Epithelial cell of proximal tubule (primary cell): ENCODE results near the gene PIGQ. TPM values are rescaled to one million over a fixed set of nuclear protein-coding genes. Genes with fewer than 3 reads are reported as not detected.

Source experiments
- DNase-seq: peaks from one replicate; pipeline ENCODE4 v3.0.0-alpha.2; 2011; ENCODE audit warnings: low read depth
- H3K4me3 ChIP-seq: 2 replicates; pipeline ENCODE4 v1.5.1; 2011; ENCODE audit warnings: low read depth, mild to moderate bottlenecking, low read length
- total RNA-seq: library from RNA; depleted of rRNA; stranded (reverse); fragments of >200 nt; gene quantifications from 2 replicates; pipeline ENCODE4 v1.2.3, GENCODE V29; 2015
- TF ChIP-seq, protein P1 (sequence below): conservative IDR thresholded peaks from 2 replicates; pipeline ENCODE4 v1.5.1; 2012; ENCODE audit warnings: low read depth, mild to moderate bottlenecking, low read length

The PIGQ gene
- total RNA-seq, 1 donor from 2014 or later: 60.9 TPM

DNA sequence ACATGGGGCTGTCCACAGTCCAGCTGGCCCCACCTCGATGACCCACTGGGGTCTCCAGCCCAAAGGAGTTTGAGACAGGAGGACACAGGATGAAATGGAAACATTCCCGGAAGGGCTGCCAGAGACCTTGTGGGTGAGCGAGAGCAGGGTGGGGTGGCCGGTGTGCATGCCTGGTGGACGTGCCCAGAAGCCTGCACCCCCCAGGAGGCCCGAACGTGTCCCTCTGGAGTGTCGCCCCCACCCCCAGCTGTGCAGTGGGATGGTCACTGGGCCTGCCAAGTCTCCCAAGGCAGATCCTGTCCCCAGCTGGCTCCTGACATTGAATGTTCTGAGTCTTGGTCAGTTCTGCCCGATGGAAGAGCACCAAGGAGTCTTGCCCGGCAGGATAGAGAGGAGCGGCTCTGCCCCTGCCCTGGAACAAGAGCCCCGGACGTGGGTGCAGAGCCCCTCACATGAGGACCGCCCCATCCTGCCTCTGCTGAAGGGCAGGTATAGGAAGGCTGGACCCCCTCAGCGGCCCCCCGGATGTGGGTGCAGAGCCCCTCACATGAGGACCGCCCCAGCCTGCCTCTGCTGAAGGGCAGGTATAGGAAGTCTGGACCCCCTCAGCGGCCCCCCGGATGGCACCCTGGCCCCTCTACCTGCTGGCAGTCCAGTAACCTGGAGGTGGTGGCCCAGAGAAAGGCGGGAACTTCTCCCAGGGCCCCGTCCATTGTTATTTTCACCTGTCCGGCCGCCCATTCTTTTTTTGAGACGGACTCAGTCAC, 45.3 kb upstream of the PIGQ start:
- no peak overlapping the region for H3K4me3 ChIP-seq
- no peak for DNase-seq
- TF ChIP-seq, protein P1, sequence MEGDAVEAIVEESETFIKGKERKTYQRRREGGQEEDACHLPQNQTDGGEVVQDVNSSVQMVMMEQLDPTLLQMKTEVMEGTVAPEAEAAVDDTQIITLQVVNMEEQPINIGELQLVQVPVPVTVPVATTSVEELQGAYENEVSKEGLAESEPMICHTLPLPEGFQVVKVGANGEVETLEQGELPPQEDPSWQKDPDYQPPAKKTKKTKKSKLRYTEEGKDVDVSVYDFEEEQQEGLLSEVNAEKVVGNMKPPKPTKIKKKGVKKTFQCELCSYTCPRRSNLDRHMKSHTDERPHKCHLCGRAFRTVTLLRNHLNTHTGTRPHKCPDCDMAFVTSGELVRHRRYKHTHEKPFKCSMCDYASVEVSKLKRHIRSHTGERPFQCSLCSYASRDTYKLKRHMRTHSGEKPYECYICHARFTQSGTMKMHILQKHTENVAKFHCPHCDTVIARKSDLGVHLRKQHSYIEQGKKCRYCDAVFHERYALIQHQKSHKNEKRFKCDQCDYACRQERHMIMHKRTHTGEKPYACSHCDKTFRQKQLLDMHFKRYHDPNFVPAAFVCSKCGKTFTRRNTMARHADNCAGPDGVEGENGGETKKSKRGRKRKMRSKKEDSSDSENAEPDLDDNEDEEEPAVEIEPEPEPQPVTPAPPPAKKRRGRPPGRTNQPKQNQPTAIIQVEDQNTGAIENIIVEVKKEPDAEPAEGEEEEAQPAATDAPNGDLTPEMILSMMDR: no peak

DNA sequence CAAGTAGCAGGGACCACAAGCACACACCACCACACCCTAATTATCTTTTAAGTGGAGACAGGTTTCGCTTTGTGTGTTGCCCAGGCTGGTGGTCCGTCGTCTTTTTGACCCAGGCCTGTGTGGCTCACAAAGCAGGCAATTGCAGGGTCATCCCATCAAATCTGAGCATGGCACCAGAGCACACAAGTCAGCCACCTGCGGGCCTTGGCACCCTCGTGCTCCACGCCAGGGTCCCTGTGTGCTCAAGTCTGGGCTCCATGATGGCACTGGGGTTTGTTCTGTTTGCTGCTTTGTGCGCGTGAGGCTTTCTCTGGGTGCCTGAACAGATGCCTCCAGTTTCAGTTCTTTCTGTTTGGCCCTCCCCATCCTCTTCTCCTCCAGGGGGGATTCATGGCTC, 44.6 kb upstream of the PIGQ start:
- no peak for DNase-seq
- TF ChIP-seq, protein P1: no peak
- H3K4me3 ChIP-seq: no peak overlapping the region

DNA sequence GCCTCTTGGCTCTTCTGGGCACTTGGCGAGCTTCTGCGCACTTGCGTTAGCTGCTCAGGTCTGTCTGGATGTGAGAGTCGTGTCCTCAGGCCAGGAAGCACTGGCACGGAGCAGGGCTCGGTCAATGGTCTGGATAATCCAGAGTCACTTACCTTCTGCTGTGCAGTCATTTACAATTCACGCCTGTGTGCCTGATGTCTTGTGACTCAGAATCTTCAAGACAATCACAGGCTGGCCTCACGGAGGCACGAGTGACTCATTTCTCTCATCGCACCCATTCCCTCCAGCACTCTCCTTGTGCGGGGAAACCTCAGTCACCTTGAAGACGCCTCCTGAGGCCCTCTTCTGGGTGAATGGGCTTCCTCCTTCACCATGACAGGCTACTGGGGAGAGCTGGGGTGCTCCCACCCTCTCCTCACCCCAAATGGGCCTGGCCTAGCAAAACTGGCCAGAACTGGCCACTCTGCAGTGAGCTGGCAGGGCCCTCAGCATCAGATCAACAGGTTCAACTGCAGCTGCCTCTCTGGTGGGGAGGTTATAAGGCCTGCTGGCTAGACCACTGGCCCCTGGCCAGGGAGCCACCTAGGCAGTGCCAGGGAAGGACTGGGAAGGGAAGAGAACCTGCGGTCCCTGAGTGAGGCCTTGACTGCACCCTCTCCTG, 44.1 kb upstream of the PIGQ start:
- TF ChIP-seq, protein P1: no peak
- H3K4me3 ChIP-seq: peak overlapping the region; percentile 66
- DNase-seq: peak; percentile 91

DNA sequence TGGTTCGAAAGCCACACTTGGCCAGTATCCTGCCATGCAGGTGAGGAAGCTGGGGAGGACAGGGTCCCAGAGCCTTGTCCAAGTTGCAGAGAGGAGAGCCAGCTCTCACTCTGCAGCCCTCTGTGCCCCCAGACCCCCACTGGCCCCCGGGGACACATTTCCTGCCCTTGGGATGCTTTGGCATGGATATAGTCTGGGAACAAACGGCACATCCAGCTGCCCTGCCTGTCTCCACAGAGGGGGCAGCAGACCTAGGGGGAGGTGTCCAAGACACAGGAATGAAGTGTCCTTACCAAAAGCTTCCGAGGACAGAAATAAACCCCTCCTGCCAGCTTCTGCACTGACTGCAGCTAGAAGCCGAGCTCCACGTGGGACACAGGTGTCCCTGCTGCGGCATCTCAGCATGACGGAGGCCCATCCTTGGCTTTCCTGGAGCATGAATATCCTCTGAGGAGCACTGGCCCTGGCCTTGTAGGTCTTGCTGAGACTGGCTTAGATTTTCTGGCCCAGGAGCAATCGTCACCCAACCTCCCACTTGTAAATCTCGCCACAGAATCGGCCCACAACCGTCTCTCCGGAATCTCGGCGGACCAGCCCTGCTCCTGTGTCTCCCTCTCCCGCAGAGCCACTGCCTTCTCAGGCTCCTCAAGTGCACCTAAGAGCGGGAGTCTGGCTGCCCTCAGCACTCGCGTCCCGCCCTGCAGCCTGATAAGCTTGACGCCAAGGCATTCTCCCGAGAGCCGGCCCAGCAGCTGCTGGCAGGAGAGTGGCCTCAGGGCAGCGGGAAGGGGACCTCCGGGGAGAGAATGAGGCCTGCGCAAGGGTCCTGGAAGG, 43.4 kb upstream of the PIGQ start:
- TF ChIP-seq, protein P1: no peak
- no peak for DNase-seq
- peak overlapping the region; percentile 66 for H3K4me3 ChIP-seq

DNA sequence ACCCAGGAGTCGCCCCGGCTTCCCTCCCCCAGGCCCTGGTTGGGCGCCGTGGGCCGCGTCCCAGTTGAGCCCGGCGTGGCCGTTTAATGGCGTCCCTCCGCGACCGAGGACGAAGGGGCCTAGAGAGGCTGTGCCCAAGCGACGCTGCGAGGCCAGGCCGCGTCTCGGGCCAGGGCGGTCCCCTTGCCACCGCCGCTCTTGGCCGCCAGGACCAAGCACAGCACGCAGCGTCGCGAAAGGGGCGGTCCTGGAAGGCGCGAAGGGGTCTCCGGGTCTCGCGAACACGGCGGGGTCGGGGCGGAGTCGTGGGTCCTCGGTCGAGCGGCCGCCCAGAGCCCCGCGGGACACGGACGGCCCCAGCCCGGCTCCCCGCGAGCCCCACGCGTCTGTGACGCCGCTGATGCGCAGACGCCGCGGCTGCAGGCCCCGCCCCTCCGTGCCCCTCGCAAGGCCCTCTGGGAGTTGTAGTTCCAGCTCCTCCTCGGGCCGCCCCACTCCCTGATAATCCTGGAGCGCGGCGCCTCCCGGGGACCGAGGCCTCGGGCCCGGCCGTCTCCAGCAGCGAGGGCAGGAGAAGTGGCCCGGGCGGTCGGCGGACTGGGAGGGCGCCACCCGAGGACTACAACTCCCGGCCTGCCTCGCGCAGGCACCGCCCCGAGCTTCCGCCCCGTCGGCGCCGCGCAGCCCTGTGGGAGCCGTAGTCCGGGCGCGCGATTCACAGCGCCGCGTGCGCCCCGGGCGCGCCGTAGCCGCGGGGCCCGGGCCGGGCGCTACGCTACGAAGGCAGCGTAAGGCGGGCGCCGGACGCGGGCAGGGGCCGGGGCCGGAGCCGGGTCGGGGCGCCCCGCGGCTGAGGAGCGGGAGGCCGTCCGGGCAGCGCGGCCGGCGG, 42.5 kb upstream of the PIGQ start, which contains the start of gene CAPN15:
Gene CAPN15, plus strand, starts transcription at position 698 of the 889 bp plus-strand sequence. CDS start 19,127 bp downstream, outside the sequence.
- no peak for DNase-seq
- TF ChIP-seq, protein P1: no peak
- peak within 1 kb of the TSS; percentile 73 for H3K4me3 ChIP-seq
